GM18498 (cell line): ENCODE measurements around the gene ERBB3.

ENCODE experiments used
- ATAC-seq: cut with Tn5 transposase; IDR thresholded peaks from one replicate; pipeline ENCODE4 v1.9.1; 2021; ENCODE audit warnings: mild to moderate bottlenecking, moderate library complexity; ENCODE audit not compliant: unreplicated experiment

The ERBB3 gene

DNA sequence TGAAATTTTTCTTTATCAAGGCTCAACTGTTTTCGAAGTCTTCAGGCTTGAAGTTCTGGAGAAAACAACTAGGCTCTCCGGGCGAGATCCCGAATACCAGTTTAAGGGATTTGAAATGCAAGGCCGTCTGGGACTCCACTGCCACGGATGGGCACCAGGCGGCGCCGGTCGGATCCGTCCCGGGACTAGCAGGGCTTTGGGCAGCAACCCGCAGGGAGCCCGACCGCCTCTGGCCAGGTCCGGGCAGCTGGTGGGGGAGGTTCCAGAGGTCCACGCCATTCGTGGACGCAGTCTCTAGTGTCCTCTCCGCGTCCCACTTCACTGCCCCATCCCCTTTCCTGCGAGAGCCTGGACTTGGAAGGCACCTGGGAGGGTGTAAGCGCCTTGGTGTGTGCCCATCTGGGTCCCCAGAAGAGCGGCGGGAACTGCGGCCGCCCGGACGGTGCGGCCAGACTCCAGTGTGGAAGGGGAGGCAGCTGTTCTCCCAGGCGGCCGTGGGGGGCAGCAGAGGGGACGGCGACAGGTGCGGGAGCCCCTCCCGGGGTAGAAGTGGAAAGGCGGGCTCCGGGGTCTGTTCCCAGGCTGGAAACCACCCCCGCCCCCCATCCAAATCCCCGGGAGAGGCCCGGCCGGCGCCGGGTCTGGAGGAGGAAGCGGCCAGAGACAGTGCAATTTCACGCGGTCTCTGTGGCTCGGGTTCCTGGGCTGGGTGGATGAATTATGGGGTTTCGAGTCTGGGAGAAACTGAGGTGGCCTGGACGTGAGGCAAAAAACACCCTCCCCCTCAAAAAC is 838 bp upstream of the ERBB3 start:
- ATAC-seq = peak; percentile 72

DNA sequence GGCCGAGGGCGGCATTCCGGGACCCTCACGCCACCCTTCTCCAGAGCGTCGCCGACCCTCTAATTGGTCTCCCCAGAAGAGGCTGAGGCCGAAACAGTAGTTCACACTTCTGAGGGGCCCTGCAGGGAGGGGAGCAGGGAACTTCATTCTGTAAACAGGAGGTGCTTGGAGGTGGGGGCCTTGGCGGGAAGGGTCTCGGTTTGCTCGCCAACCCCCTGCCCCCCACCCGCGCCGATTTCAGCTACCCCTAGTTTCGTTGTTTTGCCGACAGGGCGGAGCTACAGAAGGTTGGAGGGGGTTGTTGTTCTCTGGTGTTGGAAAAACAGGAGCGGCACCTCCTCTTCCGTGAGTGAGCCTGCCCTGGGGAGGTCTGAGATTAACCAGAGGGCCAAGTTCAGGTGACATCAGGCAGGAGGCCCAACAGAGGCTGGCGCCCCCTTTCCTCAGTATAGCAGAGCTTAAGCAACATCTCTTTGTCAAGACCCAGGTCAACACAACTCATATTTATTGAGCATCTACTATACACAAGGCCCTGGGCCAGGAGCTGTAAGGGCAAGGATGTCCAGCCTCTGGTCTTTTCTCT is 682 bp downstream of the ERBB3 start:
- ATAC-seq = no peak

DNA sequence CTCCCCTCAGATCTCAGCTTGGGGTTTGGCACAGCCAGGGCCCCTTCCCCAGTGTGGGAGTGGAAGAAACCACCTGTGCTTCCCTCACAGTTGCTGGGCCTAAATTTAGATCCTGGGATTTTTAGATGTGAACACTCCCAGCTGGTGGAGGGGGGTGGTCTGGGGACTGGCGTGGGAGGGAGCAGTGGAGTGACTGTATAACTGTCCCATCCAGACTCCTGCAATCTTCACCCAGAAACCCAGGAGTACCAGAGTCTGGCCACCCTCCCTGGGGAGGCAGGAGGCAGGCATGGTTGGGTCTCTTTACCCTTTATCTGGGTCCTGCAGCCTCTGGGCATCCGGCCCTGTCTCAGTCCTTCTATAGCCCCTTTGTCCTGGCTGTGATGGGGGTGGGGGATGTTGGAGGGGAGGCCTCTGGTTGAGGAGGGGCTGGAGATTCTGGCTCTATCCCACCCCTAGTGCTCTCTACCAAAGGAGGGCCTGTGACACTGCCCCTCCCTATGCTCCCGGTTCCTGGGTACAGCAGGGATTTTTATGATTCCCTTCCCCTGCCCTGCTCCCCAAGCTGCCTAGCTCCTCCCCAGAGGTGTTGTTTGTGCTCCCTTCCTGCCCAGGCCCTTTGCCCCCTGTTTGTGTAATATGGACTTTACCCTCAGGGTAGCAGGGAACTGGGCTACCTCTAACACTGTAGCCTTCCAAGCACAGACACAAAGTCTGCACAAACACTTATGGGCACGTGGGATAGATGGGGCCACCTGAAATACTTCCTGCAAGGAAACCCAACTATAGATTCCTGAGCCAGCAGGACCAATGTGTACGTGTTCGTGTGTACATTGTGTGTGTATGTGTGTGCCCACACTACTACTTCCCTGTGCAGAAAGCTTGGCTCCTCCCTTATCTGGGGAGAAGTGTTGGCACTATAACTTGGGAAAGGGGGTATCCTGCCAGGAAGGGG is 1.7 kb downstream of the ERBB3 start:
- ATAC-seq = no peak

DNA sequence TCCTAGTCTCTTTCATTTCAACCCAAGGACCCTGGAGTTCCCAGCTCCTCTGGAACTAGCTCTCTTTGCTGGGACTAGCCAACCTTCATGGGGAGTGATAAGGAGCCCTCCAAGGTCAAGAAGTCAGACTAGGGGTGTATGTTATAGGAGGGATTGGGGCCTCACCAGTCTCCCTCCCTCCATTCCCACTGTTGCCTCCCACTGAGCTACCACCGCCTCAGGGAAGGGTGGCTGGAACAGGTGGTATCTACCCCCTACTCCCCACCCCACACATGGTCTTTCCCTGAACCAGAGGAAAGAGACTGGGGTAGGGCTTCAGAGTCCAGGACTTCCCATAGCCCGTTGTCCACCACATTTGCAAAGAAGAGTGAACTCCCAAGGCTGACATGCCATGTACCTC is 2.4 kb downstream of the ERBB3 start:
- ATAC-seq = no peak

DNA sequence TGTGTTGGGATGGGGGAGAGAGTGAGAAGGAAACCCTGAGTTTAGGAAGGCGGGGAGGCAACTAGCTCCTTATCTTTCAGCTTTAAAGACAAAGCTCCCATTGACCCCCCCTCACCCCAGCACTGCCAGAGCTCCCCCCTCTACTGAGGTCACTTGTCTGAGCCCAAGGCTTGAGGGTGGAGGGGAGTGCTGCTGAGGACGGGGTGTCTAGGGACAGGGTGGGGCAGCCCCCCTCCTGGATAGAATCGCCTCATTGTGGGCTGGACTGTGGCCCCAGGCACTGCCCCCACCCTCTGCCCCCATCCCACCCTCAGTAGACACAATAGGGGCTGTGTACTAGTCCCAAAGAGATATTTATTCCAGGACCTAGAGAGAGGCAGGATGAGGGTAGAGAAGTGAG is 3.0 kb downstream of the ERBB3 start:
- ATAC-seq = no peak

DNA sequence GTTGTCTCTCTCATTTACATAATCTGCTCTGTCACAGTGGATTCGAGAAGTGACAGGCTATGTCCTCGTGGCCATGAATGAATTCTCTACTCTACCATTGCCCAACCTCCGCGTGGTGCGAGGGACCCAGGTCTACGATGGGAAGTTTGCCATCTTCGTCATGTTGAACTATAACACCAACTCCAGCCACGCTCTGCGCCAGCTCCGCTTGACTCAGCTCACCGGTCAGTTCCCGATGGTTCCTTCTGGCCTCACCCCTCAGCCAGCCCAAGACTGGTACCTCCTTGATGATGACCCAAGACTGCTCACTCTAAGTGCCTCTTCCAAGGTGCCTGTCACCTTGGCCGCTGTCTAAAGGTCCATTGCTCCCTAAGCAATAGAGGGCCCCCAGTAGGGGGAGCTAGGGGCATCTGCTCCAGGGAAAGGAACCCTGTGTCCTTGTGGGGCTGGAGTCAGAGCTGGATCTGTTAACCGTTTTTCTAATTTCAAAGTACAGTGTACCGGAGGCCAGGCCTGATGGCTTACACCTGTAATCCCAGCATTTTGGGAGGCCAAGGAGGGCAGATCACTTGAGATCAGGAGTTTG is 5.1 kb downstream of the ERBB3 start:
- ATAC-seq = no peak

DNA sequence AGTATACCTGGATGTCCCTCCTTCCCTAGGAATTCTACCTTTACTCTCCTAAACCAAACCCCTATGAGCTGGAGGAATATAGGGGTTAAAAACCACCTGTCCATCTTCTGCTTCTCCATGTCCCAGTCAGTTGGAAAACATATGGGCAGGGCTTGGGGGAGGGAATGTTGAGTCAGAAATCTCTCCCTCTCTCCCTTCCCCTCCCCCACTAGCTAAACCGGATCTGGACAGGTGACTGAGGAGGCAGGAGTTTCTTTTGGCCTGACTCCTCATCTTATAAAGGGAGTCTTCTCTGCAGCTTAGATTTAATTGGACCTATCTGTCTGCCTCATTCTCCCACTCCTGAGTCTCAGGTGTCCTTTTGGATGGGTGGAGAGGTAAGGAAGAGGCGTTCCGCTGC is 6.1 kb downstream of the ERBB3 start:
- no peak for ATAC-seq

DNA sequence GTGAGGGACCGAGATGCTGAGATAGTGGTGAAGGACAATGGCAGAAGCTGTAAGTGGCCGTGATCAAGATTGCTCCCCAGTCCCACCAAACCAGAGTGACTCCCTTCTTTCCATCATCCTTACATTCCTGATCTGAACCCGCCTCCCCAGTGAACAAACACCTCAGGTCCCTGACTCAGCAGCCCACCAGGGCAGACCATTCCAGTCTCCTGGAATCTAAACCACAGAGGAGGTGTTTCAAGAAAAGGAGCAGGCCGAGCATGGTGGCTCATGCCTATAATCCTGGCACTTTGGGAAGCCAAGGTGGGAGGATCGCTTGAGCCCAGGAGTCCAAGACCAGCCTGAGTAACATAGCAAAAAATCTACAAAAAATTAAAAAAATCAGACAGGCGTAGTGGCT is 6.6 kb downstream of the ERBB3 start:
- no peak for ATAC-seq

DNA sequence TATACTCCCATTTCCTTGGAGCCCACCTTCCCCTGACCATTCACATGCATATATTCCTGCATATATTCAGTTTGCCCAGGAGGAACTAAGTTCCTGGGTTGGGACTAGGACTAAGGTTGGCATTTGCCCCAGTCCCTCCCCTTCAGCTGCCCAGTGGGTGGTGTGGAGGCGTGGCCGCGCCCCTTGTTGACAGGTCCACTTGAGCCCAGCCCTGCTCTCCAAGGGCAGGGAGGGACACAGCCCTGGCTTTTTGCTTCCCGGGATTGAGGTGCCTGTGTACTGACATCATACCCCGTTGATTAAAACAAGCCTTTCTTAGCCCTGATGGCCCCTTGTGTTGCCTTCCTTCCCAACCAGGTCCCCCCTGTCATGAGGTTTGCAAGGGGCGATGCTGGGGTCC is 7.3 kb downstream of the ERBB3 start:
- ATAC-seq = no peak

DNA sequence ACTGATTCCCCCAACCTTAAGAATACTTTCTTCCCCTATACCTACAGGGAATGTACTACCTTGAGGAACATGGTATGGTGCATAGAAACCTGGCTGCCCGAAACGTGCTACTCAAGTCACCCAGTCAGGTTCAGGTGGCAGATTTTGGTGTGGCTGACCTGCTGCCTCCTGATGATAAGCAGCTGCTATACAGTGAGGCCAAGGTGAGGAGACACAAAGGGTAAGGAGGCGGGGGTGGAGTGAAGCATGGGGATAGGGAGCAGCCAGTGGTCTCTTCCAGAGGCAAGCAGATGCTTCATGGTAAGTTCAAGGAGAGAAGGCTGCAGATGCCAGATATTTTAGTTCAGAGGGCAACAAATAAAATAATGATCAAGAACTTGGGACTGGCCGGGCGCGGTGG is 17.8 kb downstream of the ERBB3 start:
- ATAC-seq = no peak

DNA sequence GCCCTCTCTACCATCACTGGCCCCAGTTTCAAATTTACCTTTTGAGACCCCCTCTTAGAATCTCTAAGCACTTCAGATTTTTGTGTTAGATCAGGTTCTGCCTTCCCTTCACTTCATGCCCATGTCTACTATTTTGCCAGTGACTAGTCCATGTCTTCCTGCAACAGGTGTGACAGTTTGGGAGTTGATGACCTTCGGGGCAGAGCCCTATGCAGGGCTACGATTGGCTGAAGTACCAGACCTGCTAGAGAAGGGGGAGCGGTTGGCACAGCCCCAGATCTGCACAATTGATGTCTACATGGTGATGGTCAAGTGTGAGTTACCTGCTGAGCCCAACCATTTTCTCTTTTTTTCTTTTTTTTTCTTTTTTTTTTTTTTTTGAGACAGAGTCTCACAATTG is 18.6 kb downstream of the ERBB3 start:
- ATAC-seq = no peak

DNA sequence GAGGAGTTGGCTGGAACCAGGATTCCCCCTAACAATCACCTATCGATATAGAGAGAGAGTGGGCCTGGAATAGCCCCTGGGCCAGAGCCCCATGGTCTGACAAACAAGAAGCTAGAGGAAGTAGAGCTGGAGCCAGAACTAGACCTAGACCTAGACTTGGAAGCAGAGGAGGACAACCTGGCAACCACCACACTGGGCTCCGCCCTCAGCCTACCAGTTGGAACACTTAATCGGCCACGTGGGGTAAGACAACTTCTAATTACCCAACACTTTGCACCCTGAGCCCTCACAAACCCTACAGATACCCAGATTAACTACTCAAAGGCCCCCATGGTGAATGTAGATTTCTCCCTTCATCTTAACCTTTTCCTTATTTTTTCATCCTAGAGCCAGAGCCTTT is 19.8 kb downstream of the ERBB3 start:
- ATAC-seq = no peak

DNA sequence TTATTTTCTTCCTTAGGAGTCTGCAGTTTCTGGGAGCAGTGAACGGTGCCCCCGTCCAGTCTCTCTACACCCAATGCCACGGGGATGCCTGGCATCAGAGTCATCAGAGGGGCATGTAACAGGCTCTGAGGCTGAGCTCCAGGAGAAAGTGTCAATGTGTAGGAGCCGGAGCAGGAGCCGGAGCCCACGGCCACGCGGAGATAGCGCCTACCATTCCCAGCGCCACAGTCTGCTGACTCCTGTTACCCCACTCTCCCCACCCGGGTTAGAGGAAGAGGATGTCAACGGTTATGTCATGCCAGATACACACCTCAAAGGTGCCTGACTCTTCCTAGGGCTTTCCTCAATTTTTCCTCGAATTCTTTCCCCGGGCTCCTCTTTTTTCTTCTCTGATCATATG is 21.1 kb downstream of the ERBB3 start:
- no peak for ATAC-seq

DNA sequence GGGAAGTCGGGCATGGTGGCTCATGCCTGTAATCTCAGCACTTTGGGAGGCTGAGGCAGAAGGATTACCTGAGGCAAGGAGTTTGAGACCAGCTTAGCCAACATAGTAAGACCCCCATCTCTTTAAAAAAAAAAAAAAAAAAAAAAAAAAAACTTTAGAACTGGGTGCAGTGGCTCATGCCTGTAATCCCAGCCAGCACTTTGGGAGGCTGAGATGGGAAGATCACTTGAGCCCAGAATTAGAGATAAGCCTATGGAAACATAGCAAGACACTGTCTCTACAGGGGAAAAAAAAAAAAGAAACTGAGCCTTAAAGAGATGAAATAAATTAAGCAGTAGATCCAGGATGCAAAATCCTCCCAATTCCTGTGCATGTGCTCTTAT is 22.7 kb downstream of the ERBB3 start:
- no peak for ATAC-seq

DNA sequence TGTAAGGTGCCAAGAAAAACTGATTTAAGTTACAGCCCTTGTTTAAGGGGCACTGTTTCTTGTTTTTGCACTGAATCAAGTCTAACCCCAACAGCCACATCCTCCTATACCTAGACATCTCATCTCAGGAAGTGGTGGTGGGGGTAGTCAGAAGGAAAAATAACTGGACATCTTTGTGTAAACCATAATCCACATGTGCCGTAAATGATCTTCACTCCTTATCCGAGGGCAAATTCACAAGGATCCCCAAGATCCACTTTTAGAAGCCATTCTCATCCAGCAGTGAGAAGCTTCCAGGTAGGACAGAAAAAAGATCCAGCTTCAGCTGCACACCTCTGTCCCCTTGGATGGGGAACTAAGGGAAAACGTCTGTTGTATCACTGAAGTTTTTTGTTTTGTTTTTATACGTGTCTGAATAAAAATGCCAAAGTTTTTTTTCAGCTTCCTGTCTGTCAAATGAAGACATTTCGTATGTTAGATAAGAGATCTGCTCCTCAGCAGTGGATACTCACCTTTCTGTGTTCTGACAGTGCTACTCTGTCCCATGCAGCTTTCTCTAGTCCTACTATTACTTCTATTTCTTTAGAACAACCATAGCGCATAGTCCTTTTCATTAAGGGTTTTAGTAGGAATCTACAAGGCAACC is 23.2 kb downstream of the ERBB3 start:
- ATAC-seq = no peak

DNA sequence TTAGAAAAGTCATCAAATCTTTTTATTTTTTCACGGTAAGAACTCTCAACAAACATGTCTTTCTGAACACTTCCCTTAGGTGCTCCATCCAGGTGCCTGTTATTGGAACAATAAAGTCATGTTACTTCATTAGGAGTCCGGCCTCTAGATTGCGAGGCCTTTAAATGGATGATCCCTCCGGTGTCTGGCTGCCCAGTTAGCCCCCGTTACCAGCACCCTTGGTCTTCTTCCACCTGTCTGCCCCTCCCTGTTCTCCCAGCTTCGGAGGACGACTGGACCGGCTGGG is 23.8 kb downstream of the ERBB3 start:
- ATAC-seq = no peak

DNA sequence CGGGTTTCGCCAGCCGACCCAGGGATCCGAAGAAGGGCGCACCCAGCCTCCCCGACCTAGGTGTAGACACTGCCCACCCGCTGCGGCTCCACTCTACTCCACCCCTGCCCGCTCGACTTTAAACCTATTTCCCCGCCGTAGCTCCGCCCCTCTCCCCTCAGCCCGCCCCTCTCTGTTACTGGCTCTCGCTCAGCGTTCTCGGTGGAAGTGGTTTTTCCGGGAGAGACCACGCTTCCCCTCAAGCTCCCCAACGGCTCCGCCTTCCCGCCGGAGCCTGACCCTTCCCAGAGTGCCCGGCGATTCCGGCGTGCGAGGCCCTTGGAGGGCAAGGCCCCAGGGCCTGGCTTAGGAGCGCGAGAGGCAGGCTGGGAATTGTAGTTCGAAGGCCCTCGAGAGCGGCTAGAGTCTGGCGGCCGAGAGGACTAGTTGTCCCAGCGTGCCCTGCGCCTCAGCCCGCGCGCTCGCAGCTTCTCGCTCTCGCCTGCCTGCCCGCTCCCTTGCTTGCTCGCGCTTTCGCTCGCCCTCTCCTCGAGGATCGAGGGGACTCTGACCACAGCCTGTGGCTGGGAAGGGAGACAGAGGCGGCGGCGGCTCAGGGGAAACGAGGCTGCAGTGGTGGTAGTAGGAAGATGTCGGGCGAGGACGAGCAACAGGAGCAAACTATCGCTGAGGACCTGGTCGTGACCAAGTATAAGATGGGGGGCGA is 24.3 kb downstream of the ERBB3 start, which contains the start of gene PA2G4:
TSS of gene PA2G4 (plus strand) at position 451 of the 706 bp plus-strand sequence. CDS start at position 630, 179 bp downstream.
- ATAC-seq = peak; percentile 95

DNA sequence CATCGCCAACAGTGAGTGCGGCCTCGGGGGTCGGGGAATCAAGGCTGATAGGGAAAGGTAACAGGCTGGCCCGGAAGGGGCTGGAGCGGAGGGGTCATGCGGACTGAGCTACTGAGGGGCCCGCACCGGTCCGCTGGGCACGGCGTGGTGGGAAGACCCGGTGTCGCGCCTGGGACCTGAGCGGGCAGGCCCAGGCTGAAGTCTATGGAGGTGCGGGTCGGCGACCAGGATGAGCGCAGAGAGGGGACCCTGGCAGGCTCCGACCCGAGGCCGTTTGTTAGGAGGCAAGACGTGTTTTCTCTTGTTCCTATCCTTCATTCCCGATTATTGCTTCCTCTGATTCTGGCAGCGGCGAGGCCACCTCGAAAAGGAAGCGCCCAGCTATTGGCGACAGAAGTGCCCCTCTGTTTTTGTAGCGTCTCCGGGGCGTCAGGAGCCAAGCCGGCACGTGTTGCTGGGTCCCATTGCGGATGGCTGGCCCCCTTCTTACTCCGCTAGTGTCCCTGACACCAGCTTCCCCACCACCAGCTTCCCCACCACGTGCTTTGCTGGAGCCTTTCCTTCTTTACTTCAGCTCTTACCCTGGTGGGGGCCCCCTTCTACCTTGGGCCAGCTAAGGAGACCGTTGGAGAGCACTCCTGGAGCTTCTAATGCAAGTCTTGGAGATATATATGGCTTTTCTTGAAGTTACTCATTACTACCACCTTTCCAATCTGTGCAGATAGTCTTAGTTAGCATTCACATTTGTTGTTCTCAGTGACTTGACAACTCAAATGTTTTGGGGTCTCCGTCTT is 25.0 kb downstream of the ERBB3 start:
- ATAC-seq = peak; percentile 13

DNA sequence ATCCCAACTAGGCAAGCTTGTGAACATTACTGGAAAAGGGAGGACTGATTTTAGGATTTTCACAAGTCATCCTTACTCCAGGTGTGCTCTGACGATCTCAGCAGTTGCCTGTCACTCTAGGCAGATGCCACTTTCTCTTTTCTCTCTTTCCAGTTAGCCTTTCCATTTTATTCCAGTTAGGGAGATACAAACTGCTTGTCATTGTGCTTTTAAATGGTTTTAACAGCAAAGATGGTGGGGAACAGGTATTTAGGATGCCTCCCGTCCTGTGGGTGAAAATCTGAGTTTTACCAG is 25.6 kb downstream of the ERBB3 start:
- no peak for ATAC-seq

DNA sequence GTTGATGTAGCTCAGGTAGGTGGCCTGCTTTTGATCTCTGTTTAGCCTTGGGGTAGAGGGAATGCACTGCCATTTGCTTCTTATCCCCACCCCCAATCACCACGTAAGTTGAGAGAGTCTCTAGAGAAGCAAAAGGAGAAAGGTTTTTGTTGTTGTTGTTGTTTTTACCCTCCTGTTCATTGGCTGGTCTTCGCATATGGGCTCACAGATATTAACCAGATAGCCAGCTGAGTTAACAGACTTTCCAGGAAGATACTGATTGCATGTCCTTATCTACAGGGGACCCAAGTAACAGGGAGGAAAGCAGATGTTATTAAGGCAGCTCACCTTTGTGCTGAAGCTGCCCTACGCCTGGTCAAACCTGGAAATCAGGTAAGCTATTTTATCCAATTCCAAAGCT is 27.3 kb downstream of the ERBB3 start:
- no peak for ATAC-seq
